Measurements from ENCODE around the gene CNTN1. TPM values are rescaled to one million over a fixed set of nuclear protein-coding genes. Genes with fewer than 3 reads are reported as not detected.

Gene CNTN1
- total and polyA plus RNA-seq, 9 of the 15 experiments (the other 6 are each of a cell fraction or from before 2014, with no cell fraction given) = 0.16 TPM; not detected in 8

DNA sequence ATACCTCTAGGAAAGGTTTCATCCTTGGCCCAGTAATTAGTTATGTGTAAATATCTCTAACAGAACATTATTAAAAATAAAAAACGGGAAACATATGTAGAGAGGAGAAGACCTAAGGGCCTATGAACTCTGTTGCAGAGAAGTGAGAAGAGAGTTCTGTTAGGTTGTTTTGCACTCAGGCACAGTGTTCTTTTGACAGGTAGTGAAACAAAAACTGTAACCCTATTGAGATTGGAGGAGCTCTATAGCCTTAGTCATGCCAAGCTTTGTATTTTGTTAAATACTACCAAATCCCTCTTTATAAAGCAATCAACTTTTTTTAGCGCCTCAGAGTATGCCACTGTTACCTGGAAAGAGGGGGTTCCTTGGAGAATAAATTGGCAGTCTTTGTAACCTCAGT lies 77.6 kb downstream of the CNTN1 start (continued):
- TF ChIP-seq, protein P1, sequence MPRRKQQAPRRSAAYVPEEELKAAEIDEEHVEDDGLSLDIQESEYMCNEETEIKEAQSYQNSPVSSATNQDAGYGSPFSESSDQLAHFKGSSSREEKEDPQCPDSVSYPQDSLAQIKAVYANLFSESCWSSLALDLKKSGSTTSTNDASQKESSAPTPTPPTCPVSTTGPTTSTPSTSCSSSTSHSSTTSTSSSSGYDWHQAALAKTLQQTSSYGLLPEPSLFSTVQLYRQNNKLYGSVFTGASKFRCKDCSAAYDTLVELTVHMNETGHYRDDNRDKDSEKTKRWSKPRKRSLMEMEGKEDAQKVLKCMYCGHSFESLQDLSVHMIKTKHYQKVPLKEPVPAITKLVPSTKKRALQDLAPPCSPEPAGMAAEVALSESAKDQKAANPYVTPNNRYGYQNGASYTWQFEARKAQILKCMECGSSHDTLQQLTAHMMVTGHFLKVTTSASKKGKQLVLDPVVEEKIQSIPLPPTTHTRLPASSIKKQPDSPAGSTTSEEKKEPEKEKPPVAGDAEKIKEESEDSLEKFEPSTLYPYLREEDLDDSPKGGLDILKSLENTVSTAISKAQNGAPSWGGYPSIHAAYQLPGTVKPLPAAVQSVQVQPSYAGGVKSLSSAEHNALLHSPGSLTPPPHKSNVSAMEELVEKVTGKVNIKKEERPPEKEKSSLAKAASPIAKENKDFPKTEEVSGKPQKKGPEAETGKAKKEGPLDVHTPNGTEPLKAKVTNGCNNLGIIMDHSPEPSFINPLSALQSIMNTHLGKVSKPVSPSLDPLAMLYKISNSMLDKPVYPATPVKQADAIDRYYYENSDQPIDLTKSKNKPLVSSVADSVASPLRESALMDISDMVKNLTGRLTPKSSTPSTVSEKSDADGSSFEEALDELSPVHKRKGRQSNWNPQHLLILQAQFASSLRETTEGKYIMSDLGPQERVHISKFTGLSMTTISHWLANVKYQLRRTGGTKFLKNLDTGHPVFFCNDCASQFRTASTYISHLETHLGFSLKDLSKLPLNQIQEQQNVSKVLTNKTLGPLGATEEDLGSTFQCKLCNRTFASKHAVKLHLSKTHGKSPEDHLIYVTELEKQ (CRISPR knock-in tag; IDR thresholded peaks at IDR 0.05) = no peak
- TF ChIP-seq POLR2A (conservative IDR thresholded peaks at IDR 0.05) = no peak

DNA sequence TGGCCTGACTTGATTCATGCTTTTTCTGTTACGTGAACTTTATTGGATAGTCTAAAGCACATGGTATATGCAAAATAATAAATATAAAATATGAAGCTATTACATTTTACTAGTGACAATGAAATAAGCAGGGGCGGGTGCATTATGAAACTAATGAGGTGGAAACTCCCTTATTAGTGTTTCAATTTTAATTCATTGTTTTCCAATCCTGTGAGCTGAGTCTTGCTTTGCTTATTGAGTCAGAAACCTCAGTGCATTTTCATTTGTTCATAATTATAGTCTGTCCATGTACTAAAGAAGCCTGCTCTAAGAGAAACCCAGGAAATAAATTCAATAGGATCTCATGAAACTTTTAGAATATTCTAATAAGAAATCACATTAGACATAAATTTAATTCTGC lies 78.5 kb downstream of the CNTN1 start:
- no peaks in the 10 kb centered on the region for H3K79me2 ChIP-seq (ENCODE audit: control insufficient read depth, insufficient read depth, low read length)
- H3K36me3 ChIP-seq (ENCODE audit: control insufficient read depth, insufficient read depth, low read length) = no peaks in the 10 kb centered on the region
- in situ Hi-C loops (cut with MboI) (no loop called here), intact Hi-C loops (cut with micrococcal nuclease) (no loop called here)
- no peak overlapping the region for H3K27ac ChIP-seq (ENCODE audit: extremely low read depth, low read depth, low read length)
- CTCF ChIA-PET (ENCODE audit: low intra/inter-chr PET ratio) = no interaction called here
- 0% methylated on average over 2 of the region's 2 CpGs for WGBS (ENCODE audit: insufficient coverage, low coverage, missing lambda C conversion rate)
- H3K9me1 ChIP-seq (ENCODE audit: control insufficient read depth, insufficient read depth, low read length) = no peaks in the 10 kb centered on the region
- POLR2A ChIA-PET = no interaction called here
- H3K9me3 ChIP-seq (replicated peaks; ENCODE audit: control insufficient read depth, insufficient read depth, low read depth, low read length) = no peaks in the 10 kb centered on the region
- FAIRE-seq (no peak), ATAC-seq (no peak), DNase-seq (ENCODE audit: extremely low read depth in 1 of 4, low spot score in 3 of 4) (no peak)
- no peak for TF ChIP-seq ZNF282 (CRISPR knock-in tag; IDR thresholded peaks at IDR 0.05)
- TF ChIP-seq PTBP1 (IDR thresholded peaks at IDR 0.05; ENCODE audit: low read depth, low read length) = no peak
- no peak for TF ChIP-seq TRIM24 (IDR thresholded peaks at IDR 0.05)
- TF ChIP-seq, protein P2, sequence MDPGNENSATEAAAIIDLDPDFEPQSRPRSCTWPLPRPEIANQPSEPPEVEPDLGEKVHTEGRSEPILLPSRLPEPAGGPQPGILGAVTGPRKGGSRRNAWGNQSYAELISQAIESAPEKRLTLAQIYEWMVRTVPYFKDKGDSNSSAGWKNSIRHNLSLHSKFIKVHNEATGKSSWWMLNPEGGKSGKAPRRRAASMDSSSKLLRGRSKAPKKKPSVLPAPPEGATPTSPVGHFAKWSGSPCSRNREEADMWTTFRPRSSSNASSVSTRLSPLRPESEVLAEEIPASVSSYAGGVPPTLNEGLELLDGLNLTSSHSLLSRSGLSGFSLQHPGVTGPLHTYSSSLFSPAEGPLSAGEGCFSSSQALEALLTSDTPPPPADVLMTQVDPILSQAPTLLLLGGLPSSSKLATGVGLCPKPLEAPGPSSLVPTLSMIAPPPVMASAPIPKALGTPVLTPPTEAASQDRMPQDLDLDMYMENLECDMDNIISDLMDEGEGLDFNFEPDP (CRISPR knock-in tag; IDR thresholded peaks at IDR 0.05) = no peak
- TF ChIP-seq, protein P3, sequence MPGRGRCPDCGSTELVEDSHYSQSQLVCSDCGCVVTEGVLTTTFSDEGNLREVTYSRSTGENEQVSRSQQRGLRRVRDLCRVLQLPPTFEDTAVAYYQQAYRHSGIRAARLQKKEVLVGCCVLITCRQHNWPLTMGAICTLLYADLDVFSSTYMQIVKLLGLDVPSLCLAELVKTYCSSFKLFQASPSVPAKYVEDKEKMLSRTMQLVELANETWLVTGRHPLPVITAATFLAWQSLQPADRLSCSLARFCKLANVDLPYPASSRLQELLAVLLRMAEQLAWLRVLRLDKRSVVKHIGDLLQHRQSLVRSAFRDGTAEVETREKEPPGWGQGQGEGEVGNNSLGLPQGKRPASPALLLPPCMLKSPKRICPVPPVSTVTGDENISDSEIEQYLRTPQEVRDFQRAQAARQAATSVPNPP (IDR thresholded peaks at IDR 0.05; ENCODE audit: borderline replicate concordance, insufficient read depth, insufficient read length) = no peak
- no peak for TF ChIP-seq CBX2 (IDR thresholded peaks at IDR 0.05; ENCODE audit: insufficient read depth, low read length, poor library complexity, severe bottlenecking)
- TF ChIP-seq FOXA1 (IDR thresholded peaks at IDR 0.05; ENCODE audit: borderline replicate concordance) = no peak
- no peak overlapping the region for H2AFZ ChIP-seq (ENCODE audit: low read depth, low read length)
- no peak overlapping the region for H3K4me2 ChIP-seq (ENCODE audit: insufficient read depth, low read length)
- no peaks in the 10 kb centered on the region for H3K27me3 ChIP-seq (ENCODE audit: control insufficient read depth in 2 of 2, insufficient read depth in 2 of 2, low read length in 2 of 2)
- no peaks in the 10 kb centered on the region for H4K20me1 ChIP-seq (replicated peaks; ENCODE audit: control insufficient read depth, insufficient read depth, low read length)
- no peak overlapping the region for H3K4me3 ChIP-seq
- H3K9ac ChIP-seq (ENCODE audit: insufficient read depth in 1 of 2, low read depth in 2 of 2, low read length in 2 of 2) = no peak overlapping the region
- BruUV-seq (replicated peaks) = no TSS peak
- no peaks in the 10 kb centered on the region for H3K4me1 ChIP-seq (replicated peaks in 1 of 2; ENCODE audit: control insufficient read depth in 2 of 2, insufficient read depth in 2 of 2, low read length in 2 of 2)
